ENCODE results near the gene DES. TPM values are rescaled to one million over a fixed set of nuclear protein-coding genes. Genes with fewer than 3 reads are reported as not detected.

Gene DES
- total and polyA plus RNA-seq, 2 donors (not counting 3 experiments of a cell fraction or from before 2014, with no cell fraction given): not detected

- no peak for FAIRE-seq
- no TSS peak for BruUV-seq (replicated peaks)
- Histone ChIP-seq H3K27ac (ENCODE audit: insufficient read depth, low read depth, low read length) (no peak overlapping the region), H4K20me1 (replicated peaks; ENCODE audit: control insufficient read depth, extremely low read depth, insufficient read depth, low read length) (no peaks in the 10 kb centered on the region), H3K9ac (replicated peaks; ENCODE audit: extremely low read depth, insufficient read depth, low read length) (no peak overlapping the region), H3K27me3 (ENCODE audit: control insufficient read depth in 2 of 2, insufficient read depth in 2 of 2, low read length in 2 of 2) (peaks cover 0 to 5% of the 10 kb centered on the region in 2 experiments), H3K9me3 (replicated peaks; ENCODE audit: control insufficient read depth, insufficient read depth, low read length) (no peaks in the 10 kb centered on the region), H3K4me1 (ENCODE audit: control insufficient read depth, extremely low read depth, insufficient read depth, low read length) (no peaks in the 10 kb centered on the region), H2AFZ (ENCODE audit: low read depth, low read length) (no peak overlapping the region), H3K79me2 (ENCODE audit: control insufficient read depth, insufficient read depth, low read length) (no peaks in the 10 kb centered on the region), H3K9me1 (replicated peaks; ENCODE audit: control insufficient read depth, extremely low read depth, insufficient read depth, low read length) (no peaks in the 10 kb centered on the region), H3K4me3 (replicated peaks in 1 of 3; ENCODE audit: insufficient read depth in 1 of 3, low read depth in 1 of 3, low read length in 3 of 3) (no peak overlapping the region), H3K4me2 (ENCODE audit: insufficient read depth, low read length) (no peak overlapping the region), H3K36me3 (ENCODE audit: control insufficient read depth in 2 of 2, extremely low read depth in 1 of 2, insufficient read depth in 2 of 2, low read length in 2 of 2) (no peaks in the 10 kb centered on the region)
- DNase-seq (ENCODE audit: low read depth, low spot score): no peak
- TF ChIP-seq MAX (IDR thresholded peaks at IDR 0.05; ENCODE audit: insufficient read depth, insufficient read length) (no peak), JUN (IDR thresholded peaks at IDR 0.05; ENCODE audit: borderline replicate concordance, insufficient read depth, insufficient read length, low read depth) (no peak), POLR2AphosphoS5 (IDR thresholded peaks at IDR 0.05; ENCODE audit: insufficient read depth, low read depth, low read length) (no peak), POLR2A (IDR thresholded peaks at IDR 0.05; ENCODE audit: low read depth, low read length) (no peak), MYC (IDR thresholded peaks at IDR 0.05; ENCODE audit: low read depth, low read length) (no peak), EZH2 (IDR thresholded peaks at IDR 0.05; ENCODE audit: borderline replicate concordance, low read depth, low read length, severe bottlenecking) (no peak), GATA2 (IDR thresholded peaks at IDR 0.05; ENCODE audit: insufficient read depth, insufficient read length, low read depth, low read length) (no peak), FOS (IDR thresholded peaks at IDR 0.05; ENCODE audit: borderline replicate concordance, insufficient read depth, low read length) (no peak)
- TF ChIP-seq, protein P1, sequence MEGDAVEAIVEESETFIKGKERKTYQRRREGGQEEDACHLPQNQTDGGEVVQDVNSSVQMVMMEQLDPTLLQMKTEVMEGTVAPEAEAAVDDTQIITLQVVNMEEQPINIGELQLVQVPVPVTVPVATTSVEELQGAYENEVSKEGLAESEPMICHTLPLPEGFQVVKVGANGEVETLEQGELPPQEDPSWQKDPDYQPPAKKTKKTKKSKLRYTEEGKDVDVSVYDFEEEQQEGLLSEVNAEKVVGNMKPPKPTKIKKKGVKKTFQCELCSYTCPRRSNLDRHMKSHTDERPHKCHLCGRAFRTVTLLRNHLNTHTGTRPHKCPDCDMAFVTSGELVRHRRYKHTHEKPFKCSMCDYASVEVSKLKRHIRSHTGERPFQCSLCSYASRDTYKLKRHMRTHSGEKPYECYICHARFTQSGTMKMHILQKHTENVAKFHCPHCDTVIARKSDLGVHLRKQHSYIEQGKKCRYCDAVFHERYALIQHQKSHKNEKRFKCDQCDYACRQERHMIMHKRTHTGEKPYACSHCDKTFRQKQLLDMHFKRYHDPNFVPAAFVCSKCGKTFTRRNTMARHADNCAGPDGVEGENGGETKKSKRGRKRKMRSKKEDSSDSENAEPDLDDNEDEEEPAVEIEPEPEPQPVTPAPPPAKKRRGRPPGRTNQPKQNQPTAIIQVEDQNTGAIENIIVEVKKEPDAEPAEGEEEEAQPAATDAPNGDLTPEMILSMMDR (IDR thresholded peaks at IDR 0.05; ENCODE audit: extremely low read depth in 1 of 2, insufficient read depth in 1 of 2, low read depth in 1 of 2, low read length in 2 of 2): no peak
- ChIA-PET POLR2A (no interaction called here), CTCF (interaction anchor here (1.2 to 1.4 kb wide), 2 partner anchors 31 to 101 kb away, joined by 4 to 6 read pairs; no protein-coding TSS in a partner anchor)
- dilution Hi-C loops (cut with MboI; ENCODE audit: extremely low pct_ligation_motif_present, low sequenced_read_pairs) (no loop called here), intact Hi-C loops (cut with micrococcal nuclease) (loop anchor here (2.0 kb wide), 1 partner anchor 26 kb away; no protein-coding TSS in a partner anchor)
These were observed 10.3 kb downstream of the DES start for GRCh38 chr2:219428469-219428868.
